CD4-positive, alpha-beta T cell treated with Interleukin-4 for 1 hour (primary cell): ENCODE measurements around the gene LIX1L.

ENCODE experiments used
- DNase-seq, 2 donors: peaks; one replicate each; pipeline ENCODE4 v3.0.0-alpha.2; 2020 to 2022

The LIX1L gene

GRCh38 chr1:145985129-145985501 lies 27.3 kb upstream of the LIX1L start:
- no peak for DNase-seq

GRCh38 chr1:145983960-145984830 lies 26.4 kb upstream of the LIX1L start:
- DNase-seq: peak in 1 of 2 donors; percentile 58

GRCh38 chr1:145983206-145983675 lies 25.4 kb upstream of the LIX1L start:
- no peak for DNase-seq

GRCh38 chr1:145982010-145982723 lies 24.4 kb upstream of the LIX1L start:
- no peak for DNase-seq

- no peak for DNase-seq
These were observed 22.7 kb upstream of the LIX1L start for GRCh38 chr1:145980457-145980994.

GRCh38 chr1:145979746-145980456 lies 22.1 kb upstream of the LIX1L start:
- DNase-seq: peak; percentile 53 to 68

- DNase-seq: peak; percentile 94
These were observed 21.3 kb upstream of the LIX1L start for GRCh38 chr1:145978854-145979745.

- no peak for DNase-seq
These were observed 20.6 kb upstream of the LIX1L start for GRCh38 chr1:145978471-145978853.

- peak; percentile 87 to 88 for DNase-seq
These were observed 20.0 kb upstream of the LIX1L start for GRCh38 chr1:145977486-145978470.

GRCh38 chr1:145977016-145977415 lies 19.2 kb upstream of the LIX1L start:
- no peak for DNase-seq

GRCh38 chr1:145975216-145975615 lies 17.4 kb upstream of the LIX1L start:
- DNase-seq: no peak

- DNase-seq: no peak
These were observed 16.9 kb upstream of the LIX1L start for GRCh38 chr1:145974721-145975120.

GRCh38 chr1:145972580-145972979 lies 14.8 kb upstream of the LIX1L start:
- DNase-seq: no peak

GRCh38 chr1:145967288-145967687 lies 9.5 kb upstream of the LIX1L start:
- no peak for DNase-seq

GRCh38 chr1:145965119-145965744 lies 7.4 kb upstream of the LIX1L start:
- no peak for DNase-seq

GRCh38 chr1:145964328-145965118 lies 6.7 kb upstream of the LIX1L start, which contains the start of the genes ANKRD34A and POLR3GL:
Gene ANKRD34A, minus strand, starts transcription at chr1:145964575. Its CDS starts 2,816 bp downstream, at chr1:145961759.
Gene POLR3GL, plus strand, starts transcription at chr1:145964690. Its CDS starts 10,176 bp downstream, at chr1:145974866.
- peak; percentile 93 to 94 for DNase-seq

- DNase-seq: no peak
These were observed 5.6 kb upstream of the LIX1L start for GRCh38 chr1:145963265-145964019.
